ENCODE data around the gene SYT17. TPM values are rescaled to one million over a fixed set of nuclear protein-coding genes. Genes with fewer than 3 reads are reported as not detected.
"Not testable (repeated sequence)": the region's sequence is repeated elsewhere in the genome, so short reads cannot be mapped to it uniquely, and the experiment has no call there.

SYT17 gene
- total and polyA plus RNA-seq, 2 experiments from 2014 or later = not detected

DNA sequence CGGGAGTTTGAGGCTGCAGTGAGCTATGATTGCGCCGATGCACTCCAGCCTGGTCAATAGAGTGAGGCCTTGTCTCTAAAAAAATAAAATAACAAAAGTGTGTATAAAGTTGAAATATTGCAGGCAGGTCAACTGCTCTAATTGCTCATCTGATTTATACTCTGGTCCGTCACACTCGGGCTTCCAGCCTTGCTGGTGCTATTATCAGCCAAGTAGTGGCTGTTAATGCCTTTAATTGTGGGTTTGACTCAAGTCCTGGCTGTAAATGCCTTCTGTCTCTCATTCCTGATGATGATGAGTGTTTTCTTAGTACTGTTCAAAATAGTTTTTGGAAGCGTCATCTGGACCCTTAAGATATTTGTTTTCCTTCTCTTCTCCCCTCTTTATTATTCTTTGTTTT is 18.4 kb downstream of the SYT17 start:
- H3K9ac ChIP-seq = no peak overlapping the region
- in situ Hi-C loops (cut with MboI) = no loop called here
- H3K27me3 ChIP-seq (replicated peaks; ENCODE audit: insufficient read depth) = no peaks in the 10 kb centered on the region
- H3F3A ChIP-seq (ENCODE audit: insufficient read depth) = 0 out of 2 replicates have a peak, but pooled peaks cover 3% of the 10 kb centered on the region
- H2AFZ ChIP-seq = no peak overlapping the region
- 72 to 76% methylated on average over 6 of the region's 6 CpGs for WGBS, 2 experiments (ENCODE audit: low coverage in 1 of 2, low lambda C conversion rate in 2 of 2, missing lambda C conversion rate in 2 of 2)
- H3K4me3 ChIP-seq = no peak overlapping the region
- no peaks in the 10 kb centered on the region for H3K79me2 ChIP-seq (ENCODE audit: insufficient read depth)
- H3K9me3 ChIP-seq (ENCODE audit: low read depth) = no peaks in the 10 kb centered on the region
- no peaks in the 10 kb centered on the region for H4K20me1 ChIP-seq (ENCODE audit: insufficient read depth)
- H3K4me1 ChIP-seq (ENCODE audit: insufficient read depth) = peaks cover 9% of the 10 kb centered on the region
- no peak for DNase-seq
- H3K4me2 ChIP-seq (ENCODE audit: unreplicated experiment) = no peak overlapping the region
- H3K27ac ChIP-seq = no peak overlapping the region
- TF ChIP-seq EZH2phosphoT487 (IDR thresholded peaks at IDR 0.05; ENCODE audit: insufficient read depth, low read depth) (no peak), EZH2 (IDR thresholded peaks at IDR 0.05; ENCODE audit: insufficient read depth, poor library complexity, severe bottlenecking) (no peak)
- no peaks in the 10 kb centered on the region for H3K36me3 ChIP-seq (ENCODE audit: low read depth)
- no peaks in the 10 kb centered on the region for H3K9me2 ChIP-seq (ENCODE audit: insufficient read depth)

DNA sequence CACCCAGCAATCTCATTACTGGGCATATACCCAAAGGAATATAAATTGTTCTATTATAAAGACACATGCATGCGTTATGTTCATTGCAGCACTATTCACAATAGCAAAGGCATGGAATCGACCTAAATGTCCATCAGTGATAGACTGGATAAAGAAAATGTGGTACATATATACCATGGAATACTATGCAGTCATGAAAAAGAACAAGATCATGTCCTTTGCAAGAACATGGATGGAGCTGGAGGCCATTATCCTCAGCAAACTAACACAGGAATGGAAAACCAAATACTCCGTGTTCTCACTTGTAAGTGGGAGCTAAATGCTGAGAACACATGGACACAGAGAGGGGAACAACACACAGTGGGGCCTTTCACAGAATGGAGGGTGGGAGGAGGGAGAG is 19.9 kb downstream of the SYT17 start:
- H3K4me3 ChIP-seq; DNase-seq; H3F3A ChIP-seq (ENCODE audit: insufficient read depth); H3K27ac ChIP-seq; H3K9me3 ChIP-seq (ENCODE audit: low read depth); H2AFZ ChIP-seq; H3K79me2 ChIP-seq (ENCODE audit: insufficient read depth); H4K20me1 ChIP-seq (ENCODE audit: insufficient read depth); H3K4me2 ChIP-seq (ENCODE audit: unreplicated experiment); H3K27me3 ChIP-seq (replicated peaks; ENCODE audit: insufficient read depth); H3K9ac ChIP-seq; in situ Hi-C loops (cut with MboI); H3K4me1 ChIP-seq (ENCODE audit: insufficient read depth); H3K9me2 ChIP-seq (ENCODE audit: insufficient read depth); H3K36me3 ChIP-seq (ENCODE audit: low read depth): not testable (repeated sequence)
- WGBS, 2 experiments (ENCODE audit: low coverage in 1 of 2, low lambda C conversion rate in 2 of 2, missing lambda C conversion rate in 2 of 2) = 57 to 58% methylated on average over 3 of the region's 3 CpGs

DNA sequence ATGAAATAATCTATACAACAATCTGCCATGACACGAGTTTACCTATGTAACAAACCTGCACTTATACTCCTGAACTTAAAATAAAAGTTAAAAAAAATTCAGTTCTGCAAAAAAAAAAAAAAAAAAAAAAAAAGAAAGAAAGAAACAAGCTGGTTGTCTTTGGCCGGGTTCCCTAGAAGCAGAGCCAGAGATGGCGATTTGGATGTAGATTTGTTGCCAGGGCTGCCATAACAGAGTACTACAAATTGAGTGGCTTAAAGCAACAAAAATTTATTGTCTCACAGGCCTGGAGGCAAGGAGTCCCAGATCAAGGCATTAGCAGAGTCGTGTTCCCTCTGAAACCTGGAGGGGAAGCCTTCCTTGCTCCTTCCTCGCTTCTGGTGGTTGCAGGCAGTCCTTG is 20.4 kb downstream of the SYT17 start:
- Histone ChIP-seq H3K27me3 (replicated peaks; ENCODE audit: insufficient read depth) (no peaks in the 10 kb centered on the region), H3F3A (ENCODE audit: insufficient read depth) (0 out of 2 replicates have a peak, but pooled peaks cover 3% of the 10 kb centered on the region), H3K79me2 (ENCODE audit: insufficient read depth) (no peaks in the 10 kb centered on the region), H3K4me2 (ENCODE audit: unreplicated experiment) (no peak overlapping the region), H3K9ac (no peak overlapping the region), H2AFZ (no peak overlapping the region), H3K4me1 (ENCODE audit: insufficient read depth) (peaks cover 9% of the 10 kb centered on the region), H3K9me3 (ENCODE audit: low read depth) (no peaks in the 10 kb centered on the region), H3K27ac (no peak overlapping the region), H3K4me3 (no peak overlapping the region), H3K9me2 (ENCODE audit: insufficient read depth) (no peaks in the 10 kb centered on the region), H3K36me3 (ENCODE audit: low read depth) (no peaks in the 10 kb centered on the region), H4K20me1 (ENCODE audit: insufficient read depth) (no peaks in the 10 kb centered on the region)
- 34 to 48% methylated on average over 5 of the region's 5 CpGs for WGBS, 2 experiments (ENCODE audit: low coverage in 1 of 2, low lambda C conversion rate in 2 of 2, missing lambda C conversion rate in 2 of 2)
- TF ChIP-seq EZH2 (IDR thresholded peaks at IDR 0.05; ENCODE audit: insufficient read depth, poor library complexity, severe bottlenecking) = no peak
- no peak for TF ChIP-seq EZH2phosphoT487 (IDR thresholded peaks at IDR 0.05; ENCODE audit: insufficient read depth, low read depth)
- DNase-seq = no peak
- in situ Hi-C loops (cut with MboI) = no loop called here

DNA sequence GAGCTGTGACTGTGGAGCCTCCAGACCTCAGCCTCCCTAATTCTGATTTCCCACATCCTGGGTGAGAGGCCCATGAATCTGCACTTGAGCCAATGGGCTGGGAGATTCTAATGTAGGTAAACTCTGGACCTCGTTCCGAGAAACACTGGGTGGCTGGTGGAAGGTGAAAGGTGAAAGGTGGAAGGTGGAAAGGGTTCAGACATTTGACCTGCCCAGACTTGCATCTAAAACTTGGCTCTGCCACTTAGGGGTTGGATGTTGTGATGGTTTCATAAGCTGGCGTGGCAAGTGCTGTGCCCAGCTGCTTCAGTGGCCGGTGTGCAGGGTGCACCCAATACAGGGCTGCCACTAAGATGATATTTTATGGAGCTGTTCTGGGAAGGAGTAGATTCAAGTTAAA is 24.8 kb downstream of the SYT17 start:
- DNase-seq = no peak
- H3K9me2 ChIP-seq (ENCODE audit: insufficient read depth) = no peaks in the 10 kb centered on the region
- H3K9me3 ChIP-seq (ENCODE audit: low read depth) = no peaks in the 10 kb centered on the region
- H3K4me3 ChIP-seq = no peak overlapping the region
- 80 to 83% methylated on average over 4 of the region's 4 CpGs for WGBS, 2 experiments (ENCODE audit: low coverage in 1 of 2, low lambda C conversion rate in 2 of 2, missing lambda C conversion rate in 2 of 2)
- no peak overlapping the region for H3K27ac ChIP-seq
- no peak overlapping the region for H3K4me2 ChIP-seq (ENCODE audit: unreplicated experiment)
- no peaks in the 10 kb centered on the region; the same call in 1 of the 2 replicates for H3K27me3 ChIP-seq (replicated peaks; ENCODE audit: insufficient read depth)
- H3K36me3 ChIP-seq (ENCODE audit: low read depth) = no peaks in the 10 kb centered on the region
- no peaks in the 10 kb centered on the region for H3K4me1 ChIP-seq (ENCODE audit: insufficient read depth)
- no peak overlapping the region for H3K9ac ChIP-seq
- no peak overlapping the region for H2AFZ ChIP-seq
- no peak for TF ChIP-seq EZH2phosphoT487 (IDR thresholded peaks at IDR 0.05; ENCODE audit: insufficient read depth, low read depth)
- TF ChIP-seq EZH2 (IDR thresholded peaks at IDR 0.05; ENCODE audit: insufficient read depth, poor library complexity, severe bottlenecking) = no peak
- H4K20me1 ChIP-seq (ENCODE audit: insufficient read depth) = no peaks in the 10 kb centered on the region
- H3K79me2 ChIP-seq (ENCODE audit: insufficient read depth) = no peaks in the 10 kb centered on the region
- 0 out of 2 replicates have a peak, but pooled peaks cover 3% of the 10 kb centered on the region for H3F3A ChIP-seq (ENCODE audit: insufficient read depth)
- in situ Hi-C loops (cut with MboI) = no loop called here

DNA sequence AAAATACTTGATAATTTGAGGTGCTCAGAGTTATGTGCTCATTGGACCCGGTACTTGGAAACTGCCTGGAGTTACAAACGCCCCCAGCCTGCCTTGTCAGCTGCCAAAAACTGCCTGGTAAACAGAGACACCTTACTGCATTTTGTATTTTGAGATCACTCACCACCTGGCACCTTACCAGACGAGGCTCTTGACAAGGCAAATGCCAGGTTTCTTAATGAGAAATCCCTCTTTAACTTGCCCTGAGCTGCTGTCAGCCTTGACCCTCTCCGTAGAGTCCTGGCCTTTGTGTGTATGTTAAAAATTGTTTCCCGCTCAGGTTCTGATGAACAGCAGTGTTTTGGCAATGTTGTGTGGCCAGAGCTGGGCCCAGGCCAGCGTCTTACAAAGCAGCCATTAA is 28.8 kb downstream of the SYT17 start:
- Histone ChIP-seq H4K20me1 (ENCODE audit: insufficient read depth) (no peaks in the 10 kb centered on the region), H3K4me3 (no peak overlapping the region), H3K27me3 (replicated peaks; ENCODE audit: insufficient read depth) (peaks cover 4% of the 10 kb centered on the region), H2AFZ (no peak overlapping the region), H3K4me2 (ENCODE audit: unreplicated experiment) (no peak overlapping the region), H3K4me1 (ENCODE audit: insufficient read depth) (no peaks in the 10 kb centered on the region), H3F3A (ENCODE audit: insufficient read depth) (no peaks in the 10 kb centered on the region), H3K9me2 (ENCODE audit: insufficient read depth) (no peaks in the 10 kb centered on the region), H3K27ac (no peak overlapping the region), H3K9ac (no peak overlapping the region), H3K36me3 (ENCODE audit: low read depth) (no peaks in the 10 kb centered on the region), H3K79me2 (ENCODE audit: insufficient read depth) (no peaks in the 10 kb centered on the region), H3K9me3 (ENCODE audit: low read depth) (no peaks in the 10 kb centered on the region)
- DNase-seq = no peak
- 44 to 46% methylated on average over 6 of the region's 6 CpGs for WGBS, 2 experiments (ENCODE audit: low coverage in 1 of 2, low lambda C conversion rate in 2 of 2, missing lambda C conversion rate in 2 of 2)
- TF ChIP-seq EZH2 (IDR thresholded peaks at IDR 0.05; ENCODE audit: insufficient read depth, poor library complexity, severe bottlenecking) = no peak
- TF ChIP-seq EZH2phosphoT487 (IDR thresholded peaks at IDR 0.05; ENCODE audit: insufficient read depth, low read depth) = no peak
- in situ Hi-C loops (cut with MboI) = no loop called here
